Smooth muscle cell (in vitro differentiated cells): Measurements from ENCODE around the gene CFAP100. TPM values are rescaled to one million over a fixed set of nuclear protein-coding genes. Genes with fewer than 3 reads are reported as not detected.

Experiments
- DNase-seq: peaks from one replicate; lab custom pipeline; 2025; ENCODE audit not compliant: unreplicated experiment; lab: John Stamatoyannopoulos, UW
- H2AFZ ChIP-seq: fragments of 200-600 bp; sonication (generic); 2 replicates; pipeline ENCODE4 v1.6.0; 2016; ENCODE audit warnings: antibody characterized with exemption, low read depth, mild to moderate bottlenecking
- H3F3A ChIP-seq: fragments of 200-600 bp; sonication (generic); 2 replicates; pipeline ENCODE4 v1.6.0; 2017; ENCODE audit warnings: antibody characterized with exemption, low read depth
- H3K27ac ChIP-seq: fragments of 200-600 bp; sonication (generic); 2 replicates; pipeline ENCODE4 v1.5.1; 2016; ENCODE audit warnings: low read depth, mild to moderate bottlenecking
- H3K27me3 ChIP-seq: fragments of 200-600 bp; sonication (generic); 2 replicates; pipeline ENCODE4 v1.6.1; 2016; ENCODE audit warnings: low read depth, mild to moderate bottlenecking
- H3K36me3 ChIP-seq: fragments of 200-600 bp; sonication (generic); 2 replicates; pipeline ENCODE4 v1.5.1; 2016; ENCODE audit warnings: low read depth
- H3K4me1 ChIP-seq: fragments of 200-600 bp; sonication (generic); 2 replicates; pipeline ENCODE4 v1.5.1; 2016; ENCODE audit warnings: low read depth
- H3K4me2 ChIP-seq: fragments of 200-600 bp; sonication (generic); 2 replicates; pipeline ENCODE4 v1.6.0; 2016; ENCODE audit warnings: mild to moderate bottlenecking
- H3K4me3 ChIP-seq: fragments of 200-600 bp; sonication (generic); 2 replicates; pipeline ENCODE4 v1.5.1; 2016; ENCODE audit warnings: mild to moderate bottlenecking
- H3K79me2 ChIP-seq: fragments of 200-600 bp; sonication (generic); 2 replicates; pipeline ENCODE4 v1.6.0; 2016; ENCODE audit warnings: low read depth, mild to moderate bottlenecking
- H3K9ac ChIP-seq: fragments of 200-600 bp; sonication (generic); 2 replicates; pipeline ENCODE4 v1.6.0; 2016; ENCODE audit warnings: low read depth
- H3K9me3 ChIP-seq: fragments of 200-600 bp; sonication (generic); replicated peaks from 2 replicates; pipeline ENCODE4 v1.5.1; 2016; ENCODE audit warnings: low read depth
- H4K20me1 ChIP-seq: fragments of 200-600 bp; sonication (generic); 2 replicates; pipeline ENCODE4 v1.6.0; 2016; ENCODE audit warnings: low read depth
- CTCF ChIP-seq: fragments of 200-600 bp; sonication (generic); IDR thresholded peaks from 2 replicates; pipeline ENCODE4 v1.5.1; 2017; ENCODE audit warnings: borderline replicate concordance, mild to moderate bottlenecking, antibody characterized with exemption; ENCODE audit not compliant: insufficient read depth, poor library complexity, severe bottlenecking
- WGBS: methylation state at CpG from one replicate; pipeline ENCODE4 v1.1.7; 2016; ENCODE audit warnings: low lambda C conversion rate; 5-methylcytosine and 5-hydroxymethylcytosine counted together
- polyA plus RNA-seq: library from polyadenylated mRNA; unstranded; fragments of >200 nt; fragmentation: Nextera tagmentation; extraction: Ambion mirVana; gene quantifications from 2 replicates; pipeline ENCODE4 v1.2.1, GENCODE V29; 2016
- total RNA-seq: library from RNA; depleted of rRNA; stranded (reverse); fragments of >200 nt; gene quantifications from 2 replicates; pipeline ENCODE4 v1.2.3, GENCODE V29; 2014

Gene CFAP100
- total and polyA plus RNA-seq, 2 experiments from 2014 or later = not detected

- Histone ChIP-seq H2AFZ (no peak overlapping the region), H3K9ac (no peak overlapping the region), H3K9me3 (no peaks in the 10 kb centered on the region), H3K27me3 (peaks cover 8% of the 10 kb centered on the region), H3K4me3 (no peak overlapping the region), H3K4me1 (no peaks in the 10 kb centered on the region), H3K79me2 (no peaks in the 10 kb centered on the region), H3K27ac (no peak overlapping the region), H4K20me1 (no peaks in the 10 kb centered on the region), H3K4me2 (no peak overlapping the region), H3K36me3 (no peaks in the 10 kb centered on the region), H3F3A (no peaks in the 10 kb centered on the region)
- TF ChIP-seq CTCF = no peak
- WGBS = 84% methylated on average over 15 of the region's 15 CpGs
- no peak for DNase-seq
Observed at GRCh38 chr3:126406389-126407296, 11.9 kb downstream of the CFAP100 start.

- no peak for DNase-seq
- Histone ChIP-seq H3K27me3 (peaks cover 8% of the 10 kb centered on the region), H3K27ac (no peak overlapping the region), H3K4me3 (no peak overlapping the region), H3K79me2 (no peaks in the 10 kb centered on the region), H3K4me2 (no peak overlapping the region), H4K20me1 (no peaks in the 10 kb centered on the region), H3K36me3 (no peaks in the 10 kb centered on the region), H3K9ac (no peak overlapping the region), H3K4me1 (no peaks in the 10 kb centered on the region), H3F3A (no peaks in the 10 kb centered on the region), H3K9me3 (no peaks in the 10 kb centered on the region), H2AFZ (no peak overlapping the region)
- 88% methylated on average over 5 of the region's 5 CpGs for WGBS
- no peak for TF ChIP-seq CTCF
Observed at GRCh38 chr3:126407412-126408044, 12.8 kb downstream of the CFAP100 start.

GRCh38 chr3:126408099-126408498 is 13.4 kb downstream of the CFAP100 start:
- Histone ChIP-seq H3K27ac (no peak overlapping the region), H3K36me3 (no peaks in the 10 kb centered on the region), H3K9me3 (no peaks in the 10 kb centered on the region), H3K4me1 (no peaks in the 10 kb centered on the region), H2AFZ (no peak overlapping the region), H3K27me3 (peaks cover 8% of the 10 kb centered on the region), H3K9ac (no peak overlapping the region), H3K79me2 (no peaks in the 10 kb centered on the region), H3K4me3 (no peak overlapping the region), H3F3A (no peaks in the 10 kb centered on the region), H3K4me2 (no peak overlapping the region), H4K20me1 (no peaks in the 10 kb centered on the region)
- WGBS = 87% methylated on average over 5 of the region's 5 CpGs
- DNase-seq = no peak
- no peak for TF ChIP-seq CTCF
